GM21576 (cell line): ENCODE results near the gene ZBTB20.
A peak's percentile ranks its signal among the peaks of the same experiment; 100 is the strongest.

Experiments used
- ATAC-seq: cut with Tn5 transposase; IDR thresholded peaks from one replicate; pipeline ENCODE4 v1.9.1; 2021; ENCODE audit warnings: mild to moderate bottlenecking, moderate library complexity; ENCODE audit not compliant: unreplicated experiment

ZBTB20 gene

DNA sequence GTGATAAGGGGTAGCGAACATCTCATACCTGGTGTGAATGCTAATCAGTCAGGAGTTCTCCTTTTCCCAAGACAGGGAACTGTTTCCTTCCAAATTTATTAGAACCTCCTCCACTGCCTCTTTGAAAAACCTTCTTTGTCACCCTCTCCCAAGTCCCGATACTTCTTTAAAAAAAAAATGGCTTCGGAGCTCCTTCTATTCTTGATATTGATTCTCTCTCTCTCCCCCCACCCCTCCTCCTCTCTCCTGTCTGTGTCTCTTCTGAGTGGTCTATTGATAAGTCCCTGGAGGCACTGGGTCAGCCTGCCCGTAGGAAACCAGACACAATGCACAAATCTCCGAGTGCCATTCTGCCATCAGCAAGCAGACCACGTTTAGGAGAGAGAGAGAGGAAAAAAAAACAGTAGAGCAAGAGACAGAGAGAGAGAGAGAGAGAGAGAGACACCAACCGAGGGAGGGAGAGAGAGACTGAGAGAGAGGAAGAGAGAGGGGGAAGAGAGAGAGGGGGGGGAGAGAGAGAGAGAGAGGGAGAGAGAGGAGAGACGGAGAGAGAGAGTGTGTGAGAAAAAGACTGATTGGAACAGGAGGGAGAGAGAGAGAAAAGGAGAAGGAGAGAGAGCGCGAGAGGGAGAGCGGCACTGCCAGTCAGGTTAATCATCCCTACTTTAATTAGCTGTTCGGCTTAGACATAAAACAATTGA is 692.4 kb downstream of the ZBTB20 start:
- ATAC-seq = no peak

DNA sequence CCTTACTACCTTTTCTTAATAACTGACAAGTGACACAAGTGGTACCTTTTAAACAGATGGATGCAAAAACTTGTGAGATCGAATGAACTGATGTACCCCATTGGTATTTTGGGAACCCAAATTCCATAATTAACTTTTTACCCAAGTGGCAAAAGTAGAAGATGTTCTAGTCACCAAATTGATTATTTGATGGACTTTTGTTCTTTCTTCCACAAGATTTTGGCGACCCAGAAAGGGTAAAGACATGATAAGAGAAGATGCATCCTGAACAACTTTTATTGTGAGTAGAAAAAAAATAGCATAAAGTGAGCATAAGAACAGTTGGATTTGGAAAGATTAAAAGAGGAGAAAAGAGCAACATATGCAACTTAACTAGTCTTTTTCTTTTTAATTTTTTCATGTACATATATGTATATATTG is 693.7 kb downstream of the ZBTB20 start:
- ATAC-seq = no peak

DNA sequence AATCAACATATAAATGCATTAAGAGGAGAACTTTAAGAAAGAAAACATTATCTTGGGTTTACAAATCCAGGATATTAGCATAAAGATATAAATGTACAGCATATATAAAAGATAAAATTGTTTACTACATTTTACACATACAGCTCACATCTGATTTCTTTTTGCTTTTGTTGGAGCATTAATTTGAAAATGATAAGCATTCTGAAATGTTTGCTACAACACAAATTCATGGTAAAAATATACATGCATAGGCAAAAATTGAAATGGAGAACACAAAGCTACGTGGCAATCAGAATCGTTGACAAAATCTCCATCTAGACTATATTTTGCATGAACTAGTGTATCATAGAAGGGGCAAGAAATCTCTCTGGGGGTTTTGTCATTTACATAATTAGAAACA is 694.2 kb downstream of the ZBTB20 start:
- ATAC-seq = no peak

DNA sequence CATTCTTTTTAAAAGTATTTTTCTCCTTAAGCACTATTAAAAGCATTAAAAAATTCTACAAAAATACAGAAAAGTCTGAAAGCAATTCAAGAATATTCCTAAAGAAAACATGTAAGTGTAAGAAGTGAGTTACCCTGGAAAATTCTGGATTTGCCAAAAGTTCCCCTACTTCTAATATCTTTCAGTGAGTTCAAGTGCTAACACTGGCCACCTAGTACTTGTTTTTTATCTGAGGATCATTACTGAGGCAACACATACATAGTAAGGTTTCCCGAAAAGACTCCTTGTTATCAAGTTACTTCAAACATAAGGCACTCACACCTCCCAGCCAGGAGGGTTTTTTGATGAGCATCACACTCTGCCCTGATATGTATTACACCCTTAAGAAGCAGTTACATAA is 694.8 kb downstream of the ZBTB20 start:
- ATAC-seq = no peak

DNA sequence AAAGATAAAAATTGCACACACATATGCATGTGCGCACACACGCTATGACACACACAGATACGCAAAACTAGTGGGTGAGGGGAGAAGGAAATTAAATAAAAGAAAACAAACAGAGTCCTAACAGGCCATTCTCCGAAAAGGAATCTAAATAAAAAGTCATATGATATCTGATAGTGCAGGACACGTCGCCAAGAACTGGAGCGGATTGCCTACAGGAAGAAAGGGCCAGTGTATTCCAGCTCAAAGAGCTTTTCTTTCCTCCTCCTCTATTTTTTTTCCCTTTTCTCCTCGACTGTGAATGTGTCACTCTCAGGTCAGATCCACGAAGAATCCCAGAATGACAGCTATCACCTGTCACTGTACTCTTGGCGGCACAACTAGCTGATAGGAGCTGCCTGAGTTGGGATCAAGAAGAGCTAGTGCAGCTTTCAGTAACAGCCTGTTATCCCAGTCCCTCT is 695.5 kb downstream of the ZBTB20 start:
- no peak for ATAC-seq

DNA sequence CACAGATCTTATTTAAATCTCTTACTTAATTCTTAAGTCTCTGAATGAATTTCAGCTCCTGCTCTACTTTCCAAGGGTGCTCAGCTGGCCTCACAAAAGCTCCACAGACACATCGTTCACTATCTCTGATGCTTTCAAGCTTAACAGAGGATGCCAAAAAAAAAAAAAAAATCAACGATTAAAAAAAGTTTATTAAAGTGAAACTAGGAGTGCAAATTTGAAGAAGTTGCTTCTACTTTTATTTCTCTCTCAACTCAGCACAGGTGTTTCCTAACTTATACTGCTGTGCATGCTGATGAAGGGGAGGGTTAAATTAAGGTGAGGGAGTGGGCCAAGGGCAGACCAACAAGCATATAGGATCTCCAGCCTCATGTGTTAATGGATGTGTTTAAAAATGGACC is 696.0 kb downstream of the ZBTB20 start:
- no peak for ATAC-seq

DNA sequence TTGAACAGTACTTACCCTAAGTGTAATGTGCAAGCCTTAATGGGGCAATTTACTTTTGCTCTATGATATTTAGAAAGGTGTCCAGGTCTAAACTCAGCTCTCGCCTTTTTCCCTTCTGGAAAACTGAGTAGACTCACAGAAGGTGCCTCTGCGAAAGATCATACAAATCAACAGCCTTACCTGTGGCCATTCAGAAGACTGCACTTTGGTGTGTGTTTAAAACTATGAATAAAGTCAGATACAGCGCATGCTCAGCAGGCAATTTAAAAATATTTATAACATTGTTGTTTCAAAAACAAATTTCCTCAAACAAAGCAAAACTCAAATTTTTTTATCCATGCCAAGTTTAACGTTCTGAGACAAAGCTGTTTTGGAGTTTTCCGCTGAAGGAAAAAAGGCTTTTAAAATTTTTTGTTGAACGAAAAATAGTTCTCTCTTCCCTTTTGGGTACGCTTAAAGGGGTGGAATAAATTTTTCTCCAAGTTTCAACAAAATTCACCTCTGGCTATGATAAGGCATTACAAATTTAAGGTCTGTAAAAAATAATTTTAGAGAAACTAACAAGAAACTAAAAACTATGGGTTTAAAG is 697.0 kb downstream of the ZBTB20 start:
- ATAC-seq = no peak

DNA sequence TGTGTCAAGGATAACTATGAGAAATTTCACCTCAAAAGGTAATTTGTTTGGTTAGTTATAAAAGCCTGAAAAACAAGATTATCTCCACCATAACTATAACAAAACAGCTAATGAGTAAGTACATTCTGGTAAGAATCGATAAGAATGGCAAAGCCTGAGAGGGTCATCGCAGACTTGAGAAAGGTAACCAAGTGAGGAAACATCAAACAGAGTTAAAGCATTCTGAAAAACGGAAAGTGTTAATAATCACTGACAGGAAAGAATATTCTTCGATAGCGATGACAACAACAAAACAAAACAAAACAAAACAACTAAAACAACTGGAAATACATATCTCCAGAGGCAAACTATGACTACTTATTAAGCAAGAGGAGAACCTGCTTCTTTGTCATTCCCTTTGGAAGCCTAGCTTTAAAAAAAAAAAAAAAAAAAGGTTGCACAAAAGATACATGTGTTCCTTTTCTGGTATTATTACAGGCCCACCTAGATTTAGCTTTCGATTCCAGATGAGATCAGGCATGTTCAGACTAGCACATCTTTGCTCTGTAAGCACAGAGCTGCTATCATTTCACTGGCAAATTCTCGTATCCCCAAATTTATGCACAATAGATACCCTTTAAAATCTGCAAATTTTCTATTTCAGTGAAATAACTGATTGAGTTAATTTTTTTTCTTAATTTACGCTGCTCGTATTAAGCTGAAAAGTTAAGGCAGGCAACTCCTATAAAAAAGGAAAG is 697.6 kb downstream of the ZBTB20 start:
- ATAC-seq = no peak

DNA sequence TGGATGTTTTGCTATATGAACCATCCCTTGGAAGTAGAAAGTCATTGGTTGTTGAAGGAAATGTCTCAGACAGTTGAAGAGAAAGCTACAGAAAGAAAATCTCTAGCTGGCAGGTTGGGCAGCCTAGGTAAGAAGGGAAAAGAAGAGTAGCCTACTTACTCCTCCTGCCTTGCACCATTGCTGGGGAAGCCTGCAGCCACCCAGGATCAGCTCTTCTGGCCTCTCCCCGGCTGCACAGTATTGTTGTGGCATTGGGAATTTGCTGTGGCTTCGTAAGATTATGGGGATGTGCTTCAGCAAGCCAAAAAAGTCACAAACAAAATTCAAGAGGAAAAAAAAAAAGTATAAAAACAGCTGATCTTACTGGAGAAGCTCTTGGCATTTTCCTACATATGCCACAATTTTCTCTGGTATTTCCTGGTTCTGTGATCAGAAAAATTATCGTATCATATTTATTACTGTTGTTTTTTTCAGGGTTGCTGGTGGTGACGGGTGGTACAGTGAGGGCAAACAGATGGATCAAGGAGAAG is 699.1 kb downstream of the ZBTB20 start:
- ATAC-seq = no peak

DNA sequence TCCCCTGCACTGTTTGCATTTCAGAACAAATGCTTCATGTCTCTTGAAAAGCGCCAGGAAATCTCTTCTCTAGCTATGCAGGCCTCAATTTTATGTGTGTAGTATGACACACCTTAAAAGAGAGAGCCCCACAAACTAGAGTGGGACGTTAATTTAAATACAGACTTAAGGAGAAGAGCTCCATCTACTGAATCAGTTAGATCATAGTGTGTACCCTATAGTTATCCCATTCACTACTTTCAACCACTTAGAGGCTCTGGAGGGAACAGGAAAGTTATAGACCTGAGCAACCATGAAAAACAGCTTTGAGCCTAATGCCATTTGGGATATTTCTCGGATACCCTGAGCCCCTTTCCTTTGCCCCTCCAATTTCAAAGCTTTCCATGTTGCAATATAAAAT is 699.5 kb downstream of the ZBTB20 start:
- ATAC-seq = peak; percentile 33

DNA sequence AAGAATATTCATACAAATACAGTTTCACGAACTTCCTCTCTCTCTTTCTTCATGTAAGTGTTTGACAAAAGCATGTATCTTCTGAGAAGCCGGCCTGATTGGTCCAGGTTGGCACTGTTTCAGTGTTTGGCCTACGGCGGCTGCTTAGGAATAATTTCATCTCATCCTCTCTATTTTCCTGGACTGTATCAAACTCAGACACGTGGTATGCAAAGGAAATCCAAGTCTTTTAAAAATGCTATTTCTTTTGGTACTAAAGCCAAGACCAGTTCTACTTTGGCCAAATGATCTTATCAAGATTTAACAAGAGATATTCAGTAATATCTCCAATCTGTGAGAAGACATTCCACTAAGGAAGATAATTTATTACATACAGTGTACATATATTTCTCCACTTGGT is 700.5 kb downstream of the ZBTB20 start:
- ATAC-seq = no peak

DNA sequence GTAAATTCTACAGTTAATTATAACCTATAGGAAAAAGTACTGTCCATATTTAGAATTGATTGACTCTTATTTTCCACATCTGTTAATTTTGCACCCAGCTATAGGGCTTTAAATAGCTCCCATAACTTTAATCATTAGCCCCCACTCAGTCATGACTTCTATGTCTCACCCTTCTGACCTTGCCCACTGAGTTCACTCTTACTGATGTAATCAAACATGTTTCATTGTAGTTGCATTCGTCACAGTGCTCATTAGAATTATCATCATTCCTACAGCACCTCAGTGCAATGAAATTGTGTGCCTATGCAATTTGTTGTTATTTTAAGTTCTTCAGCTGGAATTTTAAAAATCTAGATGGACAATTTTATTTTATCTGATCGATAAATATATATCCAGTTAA is 701.9 kb downstream of the ZBTB20 start:
- ATAC-seq = no peak

DNA sequence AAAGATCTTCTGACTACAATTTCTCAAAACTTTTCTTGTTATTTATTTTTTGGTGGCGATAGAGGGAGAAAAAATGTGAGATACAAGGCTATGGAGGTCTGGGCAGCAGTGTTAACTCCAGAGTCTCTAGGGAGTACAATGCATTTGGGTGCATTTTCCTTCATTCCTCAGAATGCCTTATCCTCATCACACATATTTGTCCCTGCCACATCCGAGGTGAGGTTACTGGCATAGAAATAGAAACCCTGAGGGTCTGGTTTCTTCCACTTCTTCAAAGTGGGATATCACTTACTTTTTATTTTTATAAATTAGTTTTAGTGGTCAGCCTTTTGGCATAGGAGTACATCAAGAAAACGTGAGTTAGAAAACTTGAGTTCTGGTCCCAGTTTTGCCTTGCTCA is 702.9 kb downstream of the ZBTB20 start:
- no peak for ATAC-seq

DNA sequence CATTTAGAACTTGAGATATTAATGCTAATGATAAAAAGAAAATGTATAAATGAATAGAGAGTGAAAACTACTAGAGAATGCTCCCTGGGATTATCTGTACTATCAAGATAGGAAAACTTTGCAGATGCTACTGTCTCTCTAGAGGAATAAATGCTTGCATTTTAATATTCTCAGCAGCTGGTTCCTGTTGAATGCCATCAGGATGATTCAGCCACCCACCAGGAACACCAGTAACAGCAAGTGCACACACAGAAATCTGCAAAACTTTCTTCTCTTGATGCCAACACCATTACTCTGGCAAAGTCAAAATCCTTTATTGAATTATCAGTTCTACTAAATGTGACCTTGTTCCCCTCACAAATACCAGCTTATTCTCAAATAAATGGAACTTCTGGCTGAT is 704.8 kb downstream of the ZBTB20 start:
- no peak for ATAC-seq

DNA sequence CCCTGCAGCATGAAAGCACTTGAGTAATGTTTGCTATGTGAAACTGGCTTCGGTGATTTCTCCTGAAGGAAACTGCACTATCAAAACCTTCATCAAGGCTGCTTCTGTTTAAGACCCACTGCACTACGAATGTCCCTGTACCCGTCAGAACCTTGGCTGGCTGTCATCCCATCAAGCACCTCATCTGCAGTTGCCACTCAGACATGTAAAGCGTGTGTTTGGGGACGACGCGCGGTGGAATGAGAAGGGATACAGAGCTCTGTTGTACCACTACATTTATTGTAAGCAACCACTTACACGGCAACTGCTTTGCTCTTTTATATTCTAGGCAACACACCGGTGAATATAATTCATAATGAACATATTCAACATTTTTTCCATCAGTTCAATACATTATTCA is 705.7 kb downstream of the ZBTB20 start:
- no peak for ATAC-seq

DNA sequence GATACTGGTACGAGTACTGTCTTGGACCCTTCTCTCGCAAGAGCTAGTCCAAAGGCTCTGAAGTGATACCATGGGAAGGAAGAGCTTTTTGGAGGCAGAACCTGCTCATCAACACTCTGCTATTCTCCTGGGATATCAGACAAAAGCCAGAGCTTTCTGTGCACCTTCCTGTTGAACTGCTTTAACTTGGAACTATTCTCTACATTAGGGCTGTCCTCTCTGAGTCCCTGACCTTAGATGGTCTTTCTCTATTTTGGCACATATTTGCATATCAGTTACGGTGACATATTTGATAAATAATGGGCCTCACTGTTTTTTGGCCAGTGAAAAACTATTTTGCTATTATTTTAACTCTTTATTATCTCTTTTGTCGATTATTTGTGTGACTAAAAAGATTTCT is 706.4 kb downstream of the ZBTB20 start:
- no peak for ATAC-seq

DNA sequence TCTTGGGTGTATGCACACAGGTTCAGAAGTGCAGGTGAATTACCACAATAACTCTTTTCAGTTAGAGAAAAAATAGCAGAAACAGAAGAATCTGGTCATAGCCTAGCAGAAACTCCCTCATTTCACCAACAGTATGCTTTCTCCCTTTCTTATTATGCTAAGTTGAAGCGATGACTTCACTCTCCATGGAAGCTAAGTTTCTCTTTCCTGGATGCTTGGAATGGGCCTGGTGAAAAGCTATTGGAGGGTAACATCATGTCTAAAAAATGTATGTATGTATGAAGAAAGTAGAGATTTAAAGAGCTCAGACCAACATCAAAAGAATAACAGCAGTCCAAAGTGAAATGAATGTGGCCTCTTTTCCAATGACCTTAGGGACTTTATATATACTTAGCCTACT is 707.8 kb downstream of the ZBTB20 start:
- ATAC-seq = no peak

DNA sequence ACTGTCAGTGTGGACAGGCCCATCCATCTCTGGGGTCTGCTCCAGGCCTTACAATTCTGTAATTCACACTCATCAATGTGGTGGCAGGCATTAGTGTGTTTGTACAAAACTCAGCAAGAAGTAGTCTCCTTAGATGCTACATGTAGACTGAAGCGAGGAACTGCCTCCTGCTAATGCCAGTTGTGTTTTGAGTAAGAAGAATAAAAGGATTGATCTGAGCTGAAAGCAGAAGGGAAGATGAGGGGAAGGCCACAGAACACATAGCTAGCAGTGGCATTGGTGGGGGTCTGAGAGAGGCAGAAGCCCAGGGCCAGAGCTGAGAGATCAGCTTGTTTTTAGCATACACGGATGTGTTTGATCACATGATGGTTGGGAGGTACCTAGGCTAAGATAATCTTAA is 709.2 kb downstream of the ZBTB20 start:
- ATAC-seq = no peak

DNA sequence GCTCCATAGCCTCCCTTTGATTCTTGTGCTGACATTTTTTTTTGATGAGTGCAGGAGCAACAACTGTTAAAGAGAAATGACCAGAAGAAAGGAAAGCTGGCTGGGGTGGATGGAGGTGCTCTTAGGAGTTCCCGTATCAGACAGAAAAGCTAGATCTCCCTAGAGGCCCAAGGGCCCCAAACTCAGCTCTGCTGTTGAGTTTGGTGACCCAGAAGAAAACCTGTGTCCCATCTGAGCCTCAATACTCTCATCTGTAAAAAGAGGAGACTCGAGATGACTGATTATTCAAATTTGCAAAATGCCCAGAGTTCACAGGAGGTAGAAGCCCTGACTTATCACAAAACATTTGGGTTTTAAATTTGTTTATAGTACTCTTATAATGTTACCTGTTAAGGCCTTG is 710.9 kb downstream of the ZBTB20 start:
- ATAC-seq = no peak

DNA sequence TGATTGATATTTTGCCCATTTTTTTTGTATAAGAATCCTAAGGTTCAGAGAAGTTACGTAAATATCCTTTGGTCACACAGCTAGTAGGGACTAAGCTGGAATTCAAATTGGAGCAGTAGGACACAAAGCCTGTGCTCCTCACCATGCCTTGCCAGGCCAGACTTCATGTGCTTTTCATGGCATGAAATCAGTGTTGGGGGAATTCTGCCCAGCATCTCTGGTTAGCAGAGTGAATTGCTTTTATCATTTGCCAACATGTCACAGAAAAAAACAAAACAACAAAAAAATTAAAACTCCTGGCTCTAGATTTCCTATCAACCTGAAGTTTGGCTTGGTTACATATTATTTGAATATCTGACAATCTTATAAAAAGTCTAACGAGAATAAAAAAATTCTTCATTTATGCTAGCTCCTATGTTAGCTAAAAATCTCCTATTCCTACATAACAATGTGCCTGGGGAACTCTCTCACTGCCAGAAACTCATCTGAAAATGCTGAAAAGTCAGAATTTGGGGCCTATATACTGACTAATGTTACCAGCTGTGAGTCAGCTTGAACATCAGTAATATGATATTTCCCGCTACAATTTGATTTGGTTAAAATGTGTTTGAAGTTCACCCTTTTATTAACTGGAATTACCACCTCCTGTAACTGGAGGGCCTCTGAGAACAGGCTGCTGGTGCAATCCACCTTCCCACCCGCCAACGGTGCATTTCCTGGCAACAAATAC is 711.5 kb downstream of the ZBTB20 start:
- no peak for ATAC-seq

DNA sequence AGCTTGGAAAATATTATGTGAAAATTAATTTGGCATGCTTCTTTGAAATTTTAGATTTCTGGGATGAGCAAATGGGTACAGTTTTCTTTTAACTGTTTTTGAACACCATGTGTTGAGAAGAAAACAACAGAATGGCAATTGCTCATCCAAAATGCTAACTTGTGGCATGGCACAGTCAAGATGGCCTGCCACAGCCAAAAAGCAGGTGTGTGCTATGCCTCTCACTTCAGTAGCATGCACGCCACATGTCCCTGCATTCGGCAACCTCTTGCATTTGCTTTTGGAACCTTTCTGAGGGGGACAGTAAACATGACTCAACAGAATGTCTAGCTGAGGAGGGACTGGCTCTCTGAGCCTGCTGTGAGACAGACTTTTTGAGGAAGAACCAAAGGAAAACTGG is 714.8 kb downstream of the ZBTB20 start:
- no peak for ATAC-seq
